Measurements from ENCODE around the gene BMF. TPM values are rescaled to one million over a fixed set of nuclear protein-coding genes. Genes with fewer than 3 reads are reported as not detected.

The BMF gene
- total RNA-seq, 1 experiment from 2014 or later = 13.2 TPM

DNA sequence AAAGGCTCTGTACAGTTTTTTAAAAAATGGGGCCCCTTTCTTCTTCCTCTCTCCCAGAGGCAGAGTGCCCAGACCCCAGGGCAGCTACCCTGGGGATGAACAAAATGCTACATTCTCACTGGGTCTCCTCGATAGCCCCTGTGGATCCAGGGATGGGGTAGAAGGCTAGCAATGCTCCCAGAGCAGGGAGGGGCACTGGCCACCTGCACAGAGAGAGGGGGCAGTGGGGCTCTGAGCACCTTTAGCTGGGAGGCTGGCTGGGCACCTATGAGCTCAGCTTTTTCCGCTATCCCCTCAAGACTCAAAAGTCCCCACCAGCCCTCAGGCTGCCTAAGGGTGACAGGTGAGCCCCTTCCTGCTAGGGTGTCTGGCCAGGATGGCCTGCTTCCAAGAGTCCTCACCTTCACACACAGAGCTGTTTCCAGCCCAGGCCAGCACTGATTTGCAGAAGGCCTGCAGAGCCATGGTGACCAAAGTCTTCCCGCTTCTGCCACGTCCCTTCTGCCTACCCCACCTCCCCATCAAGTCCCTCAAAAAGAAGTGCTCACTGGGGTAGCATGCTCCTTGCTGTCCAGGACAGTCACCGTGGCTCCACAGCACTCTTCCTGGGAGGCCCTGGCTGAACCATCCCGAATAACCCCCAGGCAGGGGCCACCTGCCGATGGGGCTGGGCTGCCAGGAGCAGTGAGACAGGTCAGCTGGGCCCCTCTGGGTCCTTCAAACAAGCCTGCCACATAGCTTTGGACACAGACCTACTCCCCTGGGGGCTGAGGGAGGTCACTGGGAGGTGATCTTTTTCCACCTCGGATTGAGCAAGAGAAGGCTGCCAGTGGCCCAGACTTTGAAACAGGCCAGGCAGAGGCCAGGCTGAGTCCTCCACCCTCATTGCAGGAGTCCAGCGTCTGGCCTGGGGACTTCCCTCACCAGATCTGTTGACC lies 20.4 kb downstream of the BMF start:
- DNase-seq = no peak
- Histone ChIP-seq H4K20me1 (ENCODE audit: control insufficient read depth, insufficient read depth, insufficient read length) (no peaks in the 10 kb centered on the region), H2BK20ac (ENCODE audit: low read depth, low read length, poor library complexity, severe bottlenecking) (no peak overlapping the region), H3K4me1 (ENCODE audit: insufficient read depth, low read length) (peaks cover 24% of the 10 kb centered on the region), H3K23ac (ENCODE audit: insufficient read length, low read depth, low read length) (no peak overlapping the region), H3K79me1 (ENCODE audit: insufficient read depth, low read depth, low read length, poor library complexity, severe bottlenecking) (no peaks in the 10 kb centered on the region), H4K91ac (ENCODE audit: insufficient read length, low read depth, low read length) (no peak overlapping the region), H3K9ac (ENCODE audit: extremely low read depth, insufficient read length, low read length) (no peak overlapping the region), H2AK5ac (ENCODE audit: insufficient read length, low read length) (no peak overlapping the region), H4K5ac (ENCODE audit: insufficient read length, low read depth, low read length) (no peak overlapping the region), H3T11ph (ENCODE audit: low read length) (no peak overlapping the region), H3K4me2 (ENCODE audit: insufficient read depth, insufficient read length, low read length) (no peak overlapping the region), H4K8ac (replicated peaks; ENCODE audit: insufficient read length, low read depth, low read length) (no peak overlapping the region), H2BK12ac (ENCODE audit: insufficient read length, low read depth, low read length) (no peak overlapping the region), H3K14ac (ENCODE audit: insufficient read depth, low read length) (peak overlapping the region; percentile 43), H2AFZ (ENCODE audit: low read length) (no peak overlapping the region), H3K79me2 (ENCODE audit: insufficient read depth, low read length) (no peaks in the 10 kb centered on the region), H3K4ac (ENCODE audit: low read depth, low read length) (no peak overlapping the region; the same call in 1 of the 2 replicates), H3K56ac (ENCODE audit: insufficient read length, low read depth, low read length) (no peak overlapping the region), H3K27me3 (ENCODE audit: insufficient read depth, low read length) (no peaks in the 10 kb centered on the region), H3K9me3 (ENCODE audit: control insufficient read depth, low read depth, low read length) (no peaks in the 10 kb centered on the region), H3K23me2 (ENCODE audit: insufficient read length, low read depth, low read length, poor library complexity, severe bottlenecking) (no peaks in the 10 kb centered on the region), H2BK15ac (ENCODE audit: low read depth, low read length) (no peak overlapping the region), H2BK120ac (ENCODE audit: low read depth, low read length, poor library complexity, severe bottlenecking) (no peak overlapping the region), H2BK5ac (ENCODE audit: insufficient read length, low read length) (no peak overlapping the region), H3K18ac (ENCODE audit: insufficient read length, low read depth, low read length) (no peak overlapping the region), H3K27ac (ENCODE audit: insufficient read length, low read depth, low read length) (no peak overlapping the region)
- Mint-ChIP-seq H3K27ac (peak overlapping the region; percentile 46 to 83 (median 64); a peak in 4 of 7 replicates), H3K4me1 (peaks cover 82 to 89% of the 10 kb centered on the region in 2 experiments), H3K4me3 (0 out of 5 replicates have a peak overlapping the region, but pooled peaks of 1 of the 2 experiments have one; percentile 19), H3K27me3 (ENCODE audit: low read depth) (peaks cover 17% of the 10 kb centered on the region), H3K36me3 (ENCODE audit: insufficient read depth in 1 of 3, low read depth in 3 of 3) (peaks cover 5 to 25% (median 11%) of the 10 kb centered on the region in 3 experiments), H3K9me3 (no peaks in the 10 kb centered on the region; a peak in 1 of 5 replicates)
- TF ChIP-seq, protein P1, sequence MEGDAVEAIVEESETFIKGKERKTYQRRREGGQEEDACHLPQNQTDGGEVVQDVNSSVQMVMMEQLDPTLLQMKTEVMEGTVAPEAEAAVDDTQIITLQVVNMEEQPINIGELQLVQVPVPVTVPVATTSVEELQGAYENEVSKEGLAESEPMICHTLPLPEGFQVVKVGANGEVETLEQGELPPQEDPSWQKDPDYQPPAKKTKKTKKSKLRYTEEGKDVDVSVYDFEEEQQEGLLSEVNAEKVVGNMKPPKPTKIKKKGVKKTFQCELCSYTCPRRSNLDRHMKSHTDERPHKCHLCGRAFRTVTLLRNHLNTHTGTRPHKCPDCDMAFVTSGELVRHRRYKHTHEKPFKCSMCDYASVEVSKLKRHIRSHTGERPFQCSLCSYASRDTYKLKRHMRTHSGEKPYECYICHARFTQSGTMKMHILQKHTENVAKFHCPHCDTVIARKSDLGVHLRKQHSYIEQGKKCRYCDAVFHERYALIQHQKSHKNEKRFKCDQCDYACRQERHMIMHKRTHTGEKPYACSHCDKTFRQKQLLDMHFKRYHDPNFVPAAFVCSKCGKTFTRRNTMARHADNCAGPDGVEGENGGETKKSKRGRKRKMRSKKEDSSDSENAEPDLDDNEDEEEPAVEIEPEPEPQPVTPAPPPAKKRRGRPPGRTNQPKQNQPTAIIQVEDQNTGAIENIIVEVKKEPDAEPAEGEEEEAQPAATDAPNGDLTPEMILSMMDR (conservative IDR thresholded peaks at IDR 0.05) = no peak
- WGBS (ENCODE audit: extremely low coverage, insufficient read length, low lambda C conversion rate) = no CpG with 5 or more reads among the region's 9 CpGs

All from H9 (cell line).